Gastrocnemius medialis (tissue), 4 donors: ENCODE measurements around the gene ADAMTSL2. TPM values are rescaled to one million over a fixed set of nuclear protein-coding genes. Genes with fewer than 3 reads are reported as not detected.

ENCODE experiments used
- ATAC-seq, 2 donors: fragments of 150-250 bp; one replicate each; pipeline ENCODE4 v1.9.1; 2016
- DNase-seq, 2 donors: peaks; one replicate each; pipeline ENCODE4 v3.0.0-alpha.2; 2019
- H3K27ac ChIP-seq, 4 donors: fragments of 200-600 bp; sonication (generic); 1 replicate in 1 of 4; 2 replicates in 3 of 4; pipeline ENCODE4 v1.5.1; 2016 to 2018; ENCODE audit warnings: mild to moderate bottlenecking in 2 of 4, moderate library complexity in 1 of 4
- H3K27me3 ChIP-seq, 3 donors: fragments of 200-600 bp; sonication (generic) in 2 of 3; 1 replicate in 1 of 3; 2 replicates in 2 of 3; pipeline versions ENCODE4 v1.5.1 to v1.6.0; 2016 to 2019; ENCODE audit warnings: mild to moderate bottlenecking in 1 of 3, moderate library complexity in 1 of 3
- H3K36me3 ChIP-seq, 2 donors: fragments of 200-600 bp; sonication (generic) in 1 of 2; one replicate each; pipeline ENCODE4 v1.5.1; 2017 to 2018
- H3K4me1 ChIP-seq, 2 donors: fragments of 200-600 bp; sonication (generic) in 1 of 2; one replicate each; pipeline ENCODE4 v1.5.1; 2016 to 2017; ENCODE audit warnings: mild to moderate bottlenecking in 2 of 2
- H3K4me3 ChIP-seq, 4 donors: fragments of 200-600 bp; sonication (generic) in 3 of 4; 1 replicate in 1 of 4; 2 replicates in 3 of 4; pipeline ENCODE4 v1.5.1; 2016 to 2019; ENCODE audit warnings: mild to moderate bottlenecking in 2 of 4
- H3K9me3 ChIP-seq, 3 donors: fragments of 200-600 bp; sonication (generic) in 2 of 3; 1 replicate in 1 of 3; 2 replicates in 2 of 3; pipeline ENCODE4 v1.5.1; 2016 to 2019
- CTCF ChIP-seq, 5 experiments: fragments of 450-650 bp in 3 of 5; fragments of 200-600 bp in 2 of 5; sonication (generic) in 2 of 5; IDR thresholded peaks in 4 of 5; conservative IDR thresholded peaks in 1 of 5; 1 replicate in 4 of 5; 2 replicates in 1 of 5; pipeline ENCODE4 v1.5.1; 2016 to 2019; ENCODE audit warnings: antibody characterized with exemption in 5 of 5, mild to moderate bottlenecking in 3 of 5, moderate library complexity in 3 of 5
- POLR2A ChIP-seq, 2 donors: fragments of 450-650 bp; IDR thresholded peaks; one replicate each; pipeline ENCODE4 v1.6.1; 2017; ENCODE audit warnings: antibody characterized with exemption in 2 of 2, mild to moderate bottlenecking in 2 of 2, moderate library complexity in 2 of 2
- in situ Hi-C, 4 donors: fragments of 200-750 bp; cut with MboI; loops; one replicate each; pipeline versions ENCODE4 v1.15.0 to v1.8.0; 2017; ENCODE audit warnings: low sequenced_read_pairs in 4 of 4
- intact Hi-C: fragments of 100-400 bp; cut with DNase I; formaldehyde crosslinking; loops from one replicate; pipeline ENCODE4 v1.15.1; 2023; ENCODE audit warnings: low total_unique reads
- total RNA-seq, 4 donors: library from RNA; depleted of rRNA; stranded (reverse); fragments of >200 nt; gene quantifications; one replicate each; pipeline versions ENCODE4 v1.1.0 to v1.2.3, GENCODE V29; 2016

The ADAMTSL2 gene
- total RNA-seq, 4 donors from 2014 or later, result 0.10 to 1.8 (median 0.44) TPM

- no peak for TF ChIP-seq POLR2A (IDR thresholded peaks at IDR 0.05)
- TF ChIP-seq CTCF (IDR thresholded peaks at IDR 0.05 in 4 of 5, conservative IDR thresholded peaks at IDR 0.05 in 1 of 5), result no peak
- H3K9me3 ChIP-seq, result no peaks in the 10 kb centered on the region
- ATAC-seq (no peak), DNase-seq (no peak)
- intact Hi-C loops (no loop called here), in situ Hi-C loops (no loop called here)
- H3K27me3 ChIP-seq, result peaks cover 38 to 56% (median 50%) of the 10 kb centered on the region in 3 donors
- no peaks in the 10 kb centered on the region for H3K4me1 ChIP-seq
- H3K27ac ChIP-seq, result no peak overlapping the region
- H3K36me3 ChIP-seq, result no peaks in the 10 kb centered on the region
- H3K4me3 ChIP-seq, result no peak overlapping the region
Observed at GRCh38 chr9:133613432-133613831, 78.9 kb downstream of the ADAMTSL2 start.

- H3K27ac ChIP-seq, result no peak overlapping the region
- ATAC-seq, result no peak
- H3K4me3 ChIP-seq, result no peak overlapping the region
- H3K4me1 ChIP-seq, result no peaks in the 10 kb centered on the region
- H3K9me3 ChIP-seq, result no peaks in the 10 kb centered on the region
- no peaks in the 10 kb centered on the region for H3K36me3 ChIP-seq
- no peak for TF ChIP-seq POLR2A (IDR thresholded peaks at IDR 0.05)
- TF ChIP-seq CTCF (IDR thresholded peaks at IDR 0.05 in 4 of 5, conservative IDR thresholded peaks at IDR 0.05 in 1 of 5), result no peak
- intact Hi-C loops (no loop called here), in situ Hi-C loops (no loop called here)
- no peak for DNase-seq
- peaks cover 33 to 52% (median 46%) of the 10 kb centered on the region in 3 donors for H3K27me3 ChIP-seq
Observed at GRCh38 chr9:133614056-133614455, 79.6 kb downstream of the ADAMTSL2 start.

GRCh38 chr9:133614678-133615077 lies 80.2 kb downstream of the ADAMTSL2 start:
- Histone ChIP-seq H3K36me3 (no peaks in the 10 kb centered on the region), H3K4me3 (no peak overlapping the region), H3K27ac (no peak overlapping the region), H3K27me3 (peaks cover 33 to 49% (median 46%) of the 10 kb centered on the region in 3 donors), H3K9me3 (no peaks in the 10 kb centered on the region), H3K4me1 (no peaks in the 10 kb centered on the region)
- TF ChIP-seq CTCF (IDR thresholded peaks at IDR 0.05 in 4 of 5, conservative IDR thresholded peaks at IDR 0.05 in 1 of 5), result no peak
- TF ChIP-seq POLR2A (IDR thresholded peaks at IDR 0.05), result no peak
- in situ Hi-C loops, result no loop called here
- ATAC-seq, result no peak
- intact Hi-C loops, result no loop called here
- DNase-seq, result no peak

GRCh38 chr9:133615186-133615585 lies 80.7 kb downstream of the ADAMTSL2 start:
- no peak for ATAC-seq
- in situ Hi-C loops (no loop called here), intact Hi-C loops (no loop called here)
- no peaks in the 10 kb centered on the region for H3K4me1 ChIP-seq
- peaks cover 33 to 46% (median 45%) of the 10 kb centered on the region in 3 donors for H3K27me3 ChIP-seq
- H3K36me3 ChIP-seq, result no peaks in the 10 kb centered on the region
- DNase-seq, result no peak
- H3K4me3 ChIP-seq, result no peak overlapping the region
- no peak overlapping the region for H3K27ac ChIP-seq
- H3K9me3 ChIP-seq, result no peaks in the 10 kb centered on the region
- TF ChIP-seq POLR2A (IDR thresholded peaks at IDR 0.05), result no peak
- no peak for TF ChIP-seq CTCF (IDR thresholded peaks at IDR 0.05 in 4 of 5, conservative IDR thresholded peaks at IDR 0.05 in 1 of 5)

- ATAC-seq (no peak), DNase-seq (no peak)
- Histone ChIP-seq H3K4me1 (no peaks in the 10 kb centered on the region), H3K27ac (no peak overlapping the region), H3K9me3 (no peaks in the 10 kb centered on the region), H3K4me3 (no peak overlapping the region), H3K36me3 (no peaks in the 10 kb centered on the region), H3K27me3 (peaks cover 30 to 41% (median 41%) of the 10 kb centered on the region in 3 donors)
- in situ Hi-C loops, result no loop called here
- TF ChIP-seq POLR2A (IDR thresholded peaks at IDR 0.05), result no peak
- intact Hi-C loops, result no loop called here
Observed at GRCh38 chr9:133615606-133616188, 81.2 kb downstream of the ADAMTSL2 start.
